Smooth muscle cell (in vitro differentiated cells): ENCODE results near the gene JADE1. TPM values are rescaled to one million over a fixed set of nuclear protein-coding genes. Genes with fewer than 3 reads are reported as not detected.

Experiments
- DNase-seq: peaks from one replicate; lab custom pipeline; 2025; ENCODE audit not compliant: unreplicated experiment; lab: John Stamatoyannopoulos, UW
- H2AFZ ChIP-seq: fragments of 200-600 bp; sonication (generic); 2 replicates; pipeline ENCODE4 v1.6.0; 2016; ENCODE audit warnings: antibody characterized with exemption, low read depth, mild to moderate bottlenecking
- H3F3A ChIP-seq: fragments of 200-600 bp; sonication (generic); 2 replicates; pipeline ENCODE4 v1.6.0; 2017; ENCODE audit warnings: antibody characterized with exemption, low read depth
- H3K27ac ChIP-seq: fragments of 200-600 bp; sonication (generic); 2 replicates; pipeline ENCODE4 v1.5.1; 2016; ENCODE audit warnings: low read depth, mild to moderate bottlenecking
- H3K27me3 ChIP-seq: fragments of 200-600 bp; sonication (generic); 2 replicates; pipeline ENCODE4 v1.6.1; 2016; ENCODE audit warnings: low read depth, mild to moderate bottlenecking
- H3K36me3 ChIP-seq: fragments of 200-600 bp; sonication (generic); 2 replicates; pipeline ENCODE4 v1.5.1; 2016; ENCODE audit warnings: low read depth
- H3K4me1 ChIP-seq: fragments of 200-600 bp; sonication (generic); 2 replicates; pipeline ENCODE4 v1.5.1; 2016; ENCODE audit warnings: low read depth
- H3K4me2 ChIP-seq: fragments of 200-600 bp; sonication (generic); 2 replicates; pipeline ENCODE4 v1.6.0; 2016; ENCODE audit warnings: mild to moderate bottlenecking
- H3K4me3 ChIP-seq: fragments of 200-600 bp; sonication (generic); 2 replicates; pipeline ENCODE4 v1.5.1; 2016; ENCODE audit warnings: mild to moderate bottlenecking
- H3K79me2 ChIP-seq: fragments of 200-600 bp; sonication (generic); 2 replicates; pipeline ENCODE4 v1.6.0; 2016; ENCODE audit warnings: low read depth, mild to moderate bottlenecking
- H3K9ac ChIP-seq: fragments of 200-600 bp; sonication (generic); 2 replicates; pipeline ENCODE4 v1.6.0; 2016; ENCODE audit warnings: low read depth
- H3K9me3 ChIP-seq: fragments of 200-600 bp; sonication (generic); replicated peaks from 2 replicates; pipeline ENCODE4 v1.5.1; 2016; ENCODE audit warnings: low read depth
- H4K20me1 ChIP-seq: fragments of 200-600 bp; sonication (generic); 2 replicates; pipeline ENCODE4 v1.6.0; 2016; ENCODE audit warnings: low read depth
- CTCF ChIP-seq: fragments of 200-600 bp; sonication (generic); IDR thresholded peaks from 2 replicates; pipeline ENCODE4 v1.5.1; 2017; ENCODE audit warnings: borderline replicate concordance, mild to moderate bottlenecking, antibody characterized with exemption; ENCODE audit not compliant: insufficient read depth, poor library complexity, severe bottlenecking
- WGBS: methylation state at CpG from one replicate; pipeline ENCODE4 v1.1.7; 2016; ENCODE audit warnings: low lambda C conversion rate; 5-methylcytosine and 5-hydroxymethylcytosine counted together
- polyA plus RNA-seq: library from polyadenylated mRNA; unstranded; fragments of >200 nt; fragmentation: Nextera tagmentation; extraction: Ambion mirVana; gene quantifications from 2 replicates; pipeline ENCODE4 v1.2.1, GENCODE V29; 2016
- total RNA-seq: library from RNA; depleted of rRNA; stranded (reverse); fragments of >200 nt; gene quantifications from 2 replicates; pipeline ENCODE4 v1.2.3, GENCODE V29; 2014

The JADE1 gene
- total and polyA plus RNA-seq, 2 experiments from 2014 or later = 7.4 to 9.8 TPM

GRCh38 chr4:128877934-128878333 lies 68.4 kb downstream of the JADE1 start:
- Histone ChIP-seq H3K4me2 (no peak overlapping the region), H3K79me2 (no peaks in the 10 kb centered on the region), H3K27me3 (no peaks in the 10 kb centered on the region), H3K4me1 (no peaks in the 10 kb centered on the region), H3K36me3 (no peaks in the 10 kb centered on the region), H2AFZ (no peak overlapping the region), H3F3A (no peaks in the 10 kb centered on the region), H4K20me1 (no peaks in the 10 kb centered on the region), H3K9ac (no peak overlapping the region), H3K4me3 (no peak overlapping the region), H3K9me3 (no peaks in the 10 kb centered on the region), H3K27ac (no peak overlapping the region)
- no peak for TF ChIP-seq CTCF
- no peak for DNase-seq
- WGBS = 95% methylated on average over 4 of the region's 4 CpGs

GRCh38 chr4:128879283-128879682 lies 69.8 kb downstream of the JADE1 start:
- no peaks in the 10 kb centered on the region for H4K20me1 ChIP-seq
- no peaks in the 10 kb centered on the region for H3K27me3 ChIP-seq
- 96% methylated on average over 2 of the region's 2 CpGs for WGBS
- no peaks in the 10 kb centered on the region for H3K79me2 ChIP-seq
- H3K27ac ChIP-seq = no peak overlapping the region
- no peaks in the 10 kb centered on the region for H3K4me1 ChIP-seq
- H3K36me3 ChIP-seq = no peaks in the 10 kb centered on the region
- H3K9me3 ChIP-seq = no peaks in the 10 kb centered on the region
- TF ChIP-seq CTCF = no peak
- no peak overlapping the region for H3K4me2 ChIP-seq
- H3K4me3 ChIP-seq = no peak overlapping the region
- H3K9ac ChIP-seq = no peak overlapping the region
- DNase-seq = no peak
- H2AFZ ChIP-seq = no peak overlapping the region
- no peaks in the 10 kb centered on the region for H3F3A ChIP-seq

GRCh38 chr4:128879971-128880370 lies 70.5 kb downstream of the JADE1 start:
- WGBS = 78% methylated on average over 2 of the region's 2 CpGs
- Histone ChIP-seq H3K4me2 (no peak overlapping the region), H3K79me2 (no peaks in the 10 kb centered on the region), H3K27ac (no peak overlapping the region), H3K27me3 (no peaks in the 10 kb centered on the region), H4K20me1 (no peaks in the 10 kb centered on the region), H3F3A (no peaks in the 10 kb centered on the region), H3K4me3 (no peak overlapping the region), H3K9me3 (no peaks in the 10 kb centered on the region), H3K9ac (no peak overlapping the region), H2AFZ (no peak overlapping the region), H3K36me3 (no peaks in the 10 kb centered on the region), H3K4me1 (no peaks in the 10 kb centered on the region)
- DNase-seq = no peak
- TF ChIP-seq CTCF = no peak

- no peak overlapping the region for H3K9ac ChIP-seq
- no peak overlapping the region for H3K27ac ChIP-seq
- no peaks in the 10 kb centered on the region for H3K36me3 ChIP-seq
- no peak overlapping the region for H3K4me2 ChIP-seq
- H3K27me3 ChIP-seq = no peaks in the 10 kb centered on the region
- H3K79me2 ChIP-seq = no peaks in the 10 kb centered on the region
- TF ChIP-seq CTCF = no peak
- no peak overlapping the region for H3K4me3 ChIP-seq
- 83% methylated on average over 4 of the region's 4 CpGs for WGBS
- no peaks in the 10 kb centered on the region for H3F3A ChIP-seq
- H2AFZ ChIP-seq = no peak overlapping the region
- H4K20me1 ChIP-seq = no peaks in the 10 kb centered on the region
- H3K9me3 ChIP-seq = no peaks in the 10 kb centered on the region
- no peaks in the 10 kb centered on the region for H3K4me1 ChIP-seq
- no peak for DNase-seq
Observed at GRCh38 chr4:128880662-128881061, 71.2 kb downstream of the JADE1 start.
